Naive thymus-derived CD8-positive, alpha-beta T cell (primary cell): ENCODE measurements around the gene HSP90B1. TPM values are rescaled to one million over a fixed set of nuclear protein-coding genes. Genes with fewer than 3 reads are reported as not detected.

Experiments
- ATAC-seq, 2 donors: fragments of 150-1000 bp; cut with Tn5 transposase in 1 of 2; sonication (Bioruptor Pico), chemical (Tn5 transposase) in 1 of 2; 1 replicate in 1 of 2; 2 replicates in 1 of 2; pipeline ENCODE4 v1.10.0; 2021; ENCODE audit warnings: mild to moderate bottlenecking in 2 of 2, moderate library complexity in 2 of 2
- POLR2A ChIA-PET: fragments of 350-600 bp; sonication (Branson Sonifier 250); formaldehyde crosslinking; loops from one replicate; lab custom pipeline; 2021; ENCODE audit warnings: antibody characterized with exemption; lab: Charles Lee
- DNase-seq, 10 donors: peaks; one replicate each; pipeline versions ENCODE4 v3.0.0 to v3.0.0-alpha.2; 2020 to 2022
- H3K27ac Mint-ChIP-seq, 10 donors: one replicate each; pipeline ENCODE4 v1.8.0; 2020 to 2022; ENCODE audit warnings: mild to moderate bottlenecking in 10 of 10, mixed read lengths in 10 of 10, moderate library complexity in 4 of 10, inconsistent platforms in 1 of 10
- H3K27me3 Mint-ChIP-seq, 5 donors: one replicate each; pipeline ENCODE4 v1.8.0; 2021 to 2022; ENCODE audit warnings: mixed read lengths in 5 of 5
- H3K36me3 Mint-ChIP-seq, 3 donors: one replicate each; pipeline ENCODE4 v1.8.0; 2020 to 2022; ENCODE audit warnings: mixed read lengths in 3 of 3, mild to moderate bottlenecking in 2 of 3, inconsistent platforms in 1 of 3
- H3K4me1 Mint-ChIP-seq, 4 donors: one replicate each; pipeline ENCODE4 v1.8.0; 2021 to 2022; ENCODE audit warnings: mixed read lengths in 4 of 4
- H3K4me3 Mint-ChIP-seq, 10 donors: one replicate each; pipeline ENCODE4 v1.8.0; 2020 to 2022; ENCODE audit warnings: mild to moderate bottlenecking in 10 of 10, mixed read lengths in 10 of 10, moderate library complexity in 6 of 10, inconsistent platforms in 1 of 10
- H3K9me3 Mint-ChIP-seq, 9 donors: one replicate each; pipeline ENCODE4 v1.8.0; 2020 to 2022; ENCODE audit warnings: mixed read lengths in 9 of 9, mild to moderate bottlenecking in 3 of 9, inconsistent platforms in 1 of 9, moderate library complexity in 1 of 9
- polyA plus RNA-seq, 3 donors: library from polyadenylated mRNA; unstranded; fragments of 300-500 nt; fragmentation: Illumina TruSeq; gene quantifications; one replicate each; pipeline ENCODE4 v1.2.3, GENCODE V29; 2021
- total RNA-seq, 8 experiments: library from RNA in 2 of 8; stranded (reverse) in 2 of 8; gene quantifications; one replicate each; pipeline ENCODE4 v1.2.3 and lab custom pipeline; 2021 to 2026

Gene HSP90B1
- total RNA-seq: 100 to 1,000 TPM; 279 to 297 TPM
- 100 to 1,000 TPM; 174 to 223 (median 206) TPM for polyA plus RNA-seq
- total RNA-seq (lab: John Stamatoyannopoulos, UW): 471 to 1,036 (median 679) reads per million in 6 experiments

- Mint-ChIP-seq H3K9me3 (no peaks in the 10 kb centered on the region), H3K4me1 (peaks cover 31 to 73% (median 64%) of the 10 kb centered on the region in 4 donors), H3K36me3 (peaks cover 0 to 36% (median 20%) of the 10 kb centered on the region in 3 donors), H3K27me3 (peaks cover 0 to 4% (median 0%) of the 10 kb centered on the region in 5 donors), H3K27ac (peak within 1 kb of the TSS; percentile 97 to 100 (median 100)), H3K4me3 (peak within 1 kb of the TSS; percentile 83 to 98 (median 94))
- POLR2A ChIA-PET: interaction anchor here (0.6 to 5.3 kb wide), 34 partner anchors 8 to 1868 kb away, joined by 3 to 180 read pairs (median 6); partner anchors contain the start of genes APPL2, EID3, HCFC2 and NFYB
- DNase-seq (peak; percentile 96 to 100 (median 100)), ATAC-seq (peak; percentile 76 to 77)
Measured at GRCh38 chr12:103930034-103930786, at the start of gene HSP90B1. Gene HSP90B1 (plus strand): TSS chr12:103930410. CDS start chr12:103930516, 106 bp downstream.

- H3K9me3 Mint-ChIP-seq: no peaks in the 10 kb centered on the region
- DNase-seq (no peak), ATAC-seq (no peak)
- no peaks in the 10 kb centered on the region for H3K27me3 Mint-ChIP-seq
- H3K27ac Mint-ChIP-seq: peak overlapping the region in 4 of 10 donors; percentile 5 to 54 (median 28)
- peaks cover 10 to 44% (median 28%) of the 10 kb centered on the region in 4 donors for H3K4me1 Mint-ChIP-seq
- no peak overlapping the region for H3K4me3 Mint-ChIP-seq
- POLR2A ChIA-PET: no interaction called here
- no peaks in the 10 kb centered on the region for H3K36me3 Mint-ChIP-seq
Measured at GRCh38 chr12:103881261-103881660, 48.9 kb upstream of the HSP90B1 start.

GRCh38 chr12:103882861-103883596 lies 47.2 kb upstream of the HSP90B1 start:
- ATAC-seq (no peak), DNase-seq (no peak)
- Mint-ChIP-seq H3K27ac (peak overlapping the region in 3 of 10 donors; percentile 15 to 82 (median 69)), H3K4me3 (no peak overlapping the region), H3K9me3 (no peaks in the 10 kb centered on the region), H3K36me3 (no peaks in the 10 kb centered on the region), H3K4me1 (peaks cover 10 to 55% (median 32%) of the 10 kb centered on the region in 4 donors), H3K27me3 (no peaks in the 10 kb centered on the region)
- POLR2A ChIA-PET: interaction anchor here (0.8 to 2.4 kb wide), 5 partner anchors 46 to 181 kb away, joined by 3 to 38 read pairs (median 5); partner anchors contain the start of genes HCFC2, HSP90B1 and TDG

- H3K4me3 Mint-ChIP-seq: no peak overlapping the region
- H3K4me1 Mint-ChIP-seq: peaks cover 9 to 52% (median 31%) of the 10 kb centered on the region in 4 donors
- no peak overlapping the region for H3K27ac Mint-ChIP-seq
- no peaks in the 10 kb centered on the region for H3K36me3 Mint-ChIP-seq
- no peaks in the 10 kb centered on the region for H3K27me3 Mint-ChIP-seq
- DNase-seq: no peak
- H3K9me3 Mint-ChIP-seq: no peaks in the 10 kb centered on the region
- POLR2A ChIA-PET: interaction anchor here (1.2 to 2.4 kb wide), 4 partner anchors 18 to 82 kb away, joined by 5 to 38 read pairs (median 8); partner anchors contain the start of genes HSP90B1 and TDG
- ATAC-seq: no peak
Measured at GRCh38 chr12:103883908-103884307, 46.3 kb upstream of the HSP90B1 start.

GRCh38 chr12:103884316-103884715 lies 45.9 kb upstream of the HSP90B1 start:
- Mint-ChIP-seq H3K4me1 (peaks cover 9 to 47% (median 30%) of the 10 kb centered on the region in 4 donors), H3K36me3 (no peaks in the 10 kb centered on the region), H3K27me3 (no peaks in the 10 kb centered on the region), H3K4me3 (peak overlapping the region in 3 of 10 donors; percentile 13 to 54 (median 30)), H3K27ac (peak overlapping the region in 8 of 10 donors; percentile 36 to 90 (median 78)), H3K9me3 (no peaks in the 10 kb centered on the region)
- ATAC-seq (peak; percentile 67 to 68), DNase-seq (peak; percentile 19 to 83 (median 46))
- POLR2A ChIA-PET: interaction anchor here (1.2 to 2.4 kb wide), 4 partner anchors 18 to 82 kb away, joined by 5 to 38 read pairs (median 8); partner anchors contain the start of genes HSP90B1 and TDG

- DNase-seq: no peak
- Mint-ChIP-seq H3K9me3 (no peaks in the 10 kb centered on the region), H3K4me1 (peaks cover 5 to 39% (median 18%) of the 10 kb centered on the region in 4 donors), H3K4me3 (peak overlapping the region in 1 of 10 donors; percentile 1), H3K27ac (peak overlapping the region in 5 of 10 donors; percentile 0 to 83 (median 10)), H3K36me3 (no peaks in the 10 kb centered on the region), H3K27me3 (no peaks in the 10 kb centered on the region)
- ATAC-seq: no peak
- POLR2A ChIA-PET: no interaction called here
Measured at GRCh38 chr12:103886195-103886797, 43.9 kb upstream of the HSP90B1 start.

GRCh38 chr12:103887738-103888137 lies 42.5 kb upstream of the HSP90B1 start:
- no peak for DNase-seq
- H3K27me3 Mint-ChIP-seq: no peaks in the 10 kb centered on the region
- peak overlapping the region in 7 of 10 donors; percentile 4 to 41 (median 25) for H3K27ac Mint-ChIP-seq
- no peaks in the 10 kb centered on the region for H3K36me3 Mint-ChIP-seq
- POLR2A ChIA-PET: interaction anchor here (0.7 to 4.2 kb wide), 2 partner anchors 12 to 42 kb away, joined by 5 to 28 read pairs; partner anchors contain the start of gene HSP90B1
- ATAC-seq: no peak
- H3K9me3 Mint-ChIP-seq: no peaks in the 10 kb centered on the region
- H3K4me1 Mint-ChIP-seq: peaks cover 4 to 38% (median 16%) of the 10 kb centered on the region in 4 donors
- H3K4me3 Mint-ChIP-seq: no peak overlapping the region

- POLR2A ChIA-PET: interaction anchor here (8.9 kb wide), 1 partner anchor 31 kb away, joined by 180 read pairs; the partner anchor contains the start of gene HSP90B1
- Mint-ChIP-seq H3K27me3 (no peaks in the 10 kb centered on the region), H3K27ac (peak overlapping the region in 3 of 10 donors; percentile 13 to 44 (median 16)), H3K4me1 (peaks cover 15 to 35% (median 23%) of the 10 kb centered on the region in 4 donors), H3K36me3 (no peaks in the 10 kb centered on the region), H3K4me3 (no peak overlapping the region), H3K9me3 (no peaks in the 10 kb centered on the region)
- ATAC-seq (no peak), DNase-seq (no peak)
Measured at GRCh38 chr12:103897316-103897715, 32.9 kb upstream of the HSP90B1 start.

GRCh38 chr12:103901518-103902173 lies 28.6 kb upstream of the HSP90B1 start:
- peaks cover 36 to 72% (median 62%) of the 10 kb centered on the region in 4 donors for H3K4me1 Mint-ChIP-seq
- no peaks in the 10 kb centered on the region for H3K27me3 Mint-ChIP-seq
- H3K27ac Mint-ChIP-seq: peak overlapping the region; percentile 90 to 98 (median 94)
- H3K4me3 Mint-ChIP-seq: peak overlapping the region; percentile 67 to 90 (median 79)
- H3K9me3 Mint-ChIP-seq: no peaks in the 10 kb centered on the region
- DNase-seq (peak; percentile 25 to 86 (median 70)), ATAC-seq (peak; percentile 97 to 98)
- POLR2A ChIA-PET: interaction anchor here (0.6 to 8.9 kb wide), 15 partner anchors 7 to 398 kb away, joined by 3 to 180 read pairs (median 5); partner anchors contain the start of genes HSP90B1 and TDG
- no peaks in the 10 kb centered on the region for H3K36me3 Mint-ChIP-seq

GRCh38 chr12:103903993-103904392 lies 26.2 kb upstream of the HSP90B1 start:
- POLR2A ChIA-PET: interaction anchor here (1.5 to 8.9 kb wide), 5 partner anchors 9 to 160 kb away, joined by 3 to 180 read pairs (median 9); partner anchors contain the start of genes HCFC2, HSP90B1 and TDG
- Mint-ChIP-seq H3K27ac (peak overlapping the region; percentile 84 to 98 (median 93)), H3K4me1 (peaks cover 44 to 86% (median 78%) of the 10 kb centered on the region in 4 donors), H3K27me3 (no peaks in the 10 kb centered on the region), H3K36me3 (no peaks in the 10 kb centered on the region), H3K9me3 (no peaks in the 10 kb centered on the region), H3K4me3 (peak overlapping the region in 4 of 10 donors; percentile 2 to 54 (median 10))
- DNase-seq (no peak), ATAC-seq (no peak)
